Neural cell (in vitro differentiated cells): Measurements from ENCODE around the gene PEX12. TPM values are rescaled to one million over a fixed set of nuclear protein-coding genes. Genes with fewer than 3 reads are reported as not detected.
"Not testable (repeated sequence)": the region's sequence is repeated elsewhere in the genome, so short reads cannot be mapped to it uniquely, and the experiment has no call there.

ENCODE experiments used
- H2AFZ ChIP-seq: fragments of 200-600, 300-800 bp; sonication (generic), shearing (Covaris generic); 2 replicates; pipeline ENCODE4 v1.6.0; 2014; ENCODE audit warnings: low read depth, mild to moderate bottlenecking, antibody characterized with exemption, low read length, moderate library complexity
- H3F3A ChIP-seq: fragments of 200-600 bp; shearing (Covaris generic); 2 replicates; pipeline ENCODE4 v1.6.1; 2016; ENCODE audit warnings: mild to moderate bottlenecking, moderate library complexity, mixed read lengths, antibody characterized with exemption, low read length; ENCODE audit not compliant: insufficient read depth, poor library complexity, severe bottlenecking
- H3K27ac ChIP-seq: fragments of 200-600, 300-800 bp; sonication (generic), shearing (Covaris generic); 2 replicates; pipeline ENCODE4 v1.5.1; 2014; ENCODE audit warnings: mild to moderate bottlenecking, low read length, moderate library complexity
- H3K27me3 ChIP-seq: fragments of 300-800, 200-600 bp; sonication (generic), shearing (Covaris generic); 2 replicates; pipeline ENCODE4 v1.6.0; 2014; ENCODE audit warnings: mild to moderate bottlenecking, low read depth, low read length, moderate library complexity; ENCODE audit not compliant: insufficient read depth
- H3K36me3 ChIP-seq: fragments of 300-800, 200-600 bp; sonication (generic), shearing (Covaris generic); 2 replicates; pipeline ENCODE4 v1.5.1; 2014; ENCODE audit warnings: mild to moderate bottlenecking, antibody characterized with exemption, low read length, moderate library complexity; ENCODE audit not compliant: insufficient read depth
- H3K4me2 ChIP-seq: fragments of 300-800, 200-600 bp; sonication (generic), shearing (Covaris generic); 2 replicates; pipeline ENCODE4 v1.6.0; 2014; ENCODE audit warnings: mild to moderate bottlenecking, low read length
- H3K4me3 ChIP-seq: fragments of 300-800, 200-600 bp; sonication (generic), shearing (Covaris generic); 2 replicates; pipeline ENCODE4 v1.5.1; 2014; ENCODE audit warnings: mild to moderate bottlenecking, low read length, moderate library complexity
- H3K79me2 ChIP-seq: fragments of 200-600 bp; shearing (Covaris generic); replicated peaks from 2 replicates; pipeline ENCODE4 v1.6.0; 2014; ENCODE audit warnings: mild to moderate bottlenecking, low read length, moderate library complexity; ENCODE audit not compliant: insufficient read depth
- H3K9ac ChIP-seq: fragments of 300-800, 200-600 bp; sonication (generic), shearing (Covaris generic); 2 replicates; pipeline ENCODE4 v1.6.1; 2016; ENCODE audit warnings: mild to moderate bottlenecking, low read length, mixed read lengths
- H3K9me2 ChIP-seq: fragments of 200-600 bp; shearing (Covaris generic); 2 replicates; pipeline ENCODE4 v1.6.1; 2016; ENCODE audit warnings: mild to moderate bottlenecking, low read length, mixed read lengths; ENCODE audit not compliant: insufficient read depth
- H3K9me3 ChIP-seq: fragments of 200-600, 300-800 bp; sonication (generic), shearing (Covaris generic); 2 replicates; pipeline ENCODE4 v1.6.1; 2016; ENCODE audit warnings: mild to moderate bottlenecking, mixed run types, low read length, moderate library complexity, mixed read lengths
- H4K20me1 ChIP-seq: fragments of 200-600 bp; shearing (Covaris generic); 2 replicates; pipeline ENCODE4 v1.6.1; 2016; ENCODE audit warnings: mild to moderate bottlenecking, mixed run types; ENCODE audit not compliant: insufficient read depth
- EP300 ChIP-seq: fragments of 450-650 bp; conservative IDR thresholded peaks from 2 replicates; pipeline ENCODE4 v1.6.1; 2014; ENCODE audit warnings: antibody characterized with exemption, mild to moderate bottlenecking, moderate library complexity; ENCODE audit not compliant: poor library complexity, severe bottlenecking
- EZH2 ChIP-seq: fragments of 200-600, 300-800 bp; shearing (Covaris generic), sonication (generic); IDR thresholded peaks from 2 replicates; pipeline ENCODE4 v1.6.1; 2014; ENCODE audit warnings: antibody characterized with exemption, low read length, borderline replicate concordance, mild to moderate bottlenecking; ENCODE audit not compliant: insufficient read depth, poor library complexity, severe bottlenecking
- MXI1 ChIP-seq: fragments of 450-650 bp; conservative IDR thresholded peaks from 2 replicates; pipeline ENCODE4 v1.6.1; 2014; ENCODE audit warnings: antibody characterized with exemption, mild to moderate bottlenecking; ENCODE audit not compliant: poor library complexity, severe bottlenecking
- POLR2AphosphoS5 ChIP-seq: IDR thresholded peaks from 2 replicates; pipeline ENCODE4 v1.6.1; 2012
- RAD21 ChIP-seq: fragments of 450-650 bp; conservative IDR thresholded peaks from 2 replicates; pipeline ENCODE4 v1.6.1; 2014; ENCODE audit warnings: antibody characterized with exemption, mild to moderate bottlenecking, moderate library complexity
- SMC3 ChIP-seq: fragments of 450-650 bp; conservative IDR thresholded peaks from 2 replicates; pipeline ENCODE4 v1.6.1; 2014; ENCODE audit warnings: antibody characterized with exemption, mild to moderate bottlenecking, moderate library complexity; ENCODE audit not compliant: poor library complexity
- TAF1 ChIP-seq: IDR thresholded peaks from 2 replicates; pipeline ENCODE4 v1.6.1; 2012; ENCODE audit warnings: low read depth
- polyA plus RNA-seq: library from polyadenylated mRNA; depleted of rRNA; stranded (reverse); fragments of >200 nt; gene quantifications from 2 replicates; pipeline ENCODE4 v1.2.3, GENCODE V29; 2014
- TF ChIP-seq, protein P1 (sequence below): fragments of 450-650 bp; IDR thresholded peaks from 2 replicates; pipeline ENCODE4 v1.5.1; 2014; ENCODE audit warnings: antibody characterized with exemption, mild to moderate bottlenecking, moderate library complexity; ENCODE audit not compliant: poor library complexity, severe bottlenecking
- TF ChIP-seq, protein P2 (sequence below): IDR thresholded peaks from 2 replicates; pipeline ENCODE4 v1.6.1; 2012; ENCODE audit warnings: borderline replicate concordance

Gene PEX12
- polyA plus RNA-seq, 1 donor from 2014 or later: 3.8 TPM

DNA sequence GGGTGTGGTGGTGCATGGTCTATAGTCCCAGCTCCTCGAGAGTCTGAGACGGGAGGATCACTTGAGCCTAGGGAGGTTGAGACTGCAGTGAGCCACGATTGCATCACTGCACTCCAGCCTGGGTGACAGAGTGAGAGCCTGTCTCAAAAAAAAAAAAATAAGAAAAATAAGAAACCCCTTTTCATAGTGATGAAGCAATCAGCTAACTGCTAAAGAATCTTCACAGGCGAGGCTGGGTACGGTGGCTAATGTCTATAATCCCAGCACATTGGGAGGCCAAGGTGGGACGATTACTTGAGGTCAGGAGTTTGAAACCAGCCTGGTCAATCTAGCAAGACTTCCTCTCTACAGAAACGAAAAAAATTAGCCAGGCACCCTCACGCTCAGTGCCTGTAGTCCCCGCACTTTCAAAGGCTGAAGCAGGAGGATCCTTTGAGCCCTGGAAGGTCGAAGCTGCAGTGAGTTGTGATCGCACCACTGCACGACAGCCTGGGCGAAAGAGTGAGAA is 41.7 kb downstream of the PEX12 start:
- TF ChIP-seq MXI1 (no peak), POLR2AphosphoS5 (no peak), EZH2 (no peak), TAF1 (no peak), EP300 (no peak), SMC3 (no peak), RAD21 (no peak)
- TF ChIP-seq, protein P1, sequence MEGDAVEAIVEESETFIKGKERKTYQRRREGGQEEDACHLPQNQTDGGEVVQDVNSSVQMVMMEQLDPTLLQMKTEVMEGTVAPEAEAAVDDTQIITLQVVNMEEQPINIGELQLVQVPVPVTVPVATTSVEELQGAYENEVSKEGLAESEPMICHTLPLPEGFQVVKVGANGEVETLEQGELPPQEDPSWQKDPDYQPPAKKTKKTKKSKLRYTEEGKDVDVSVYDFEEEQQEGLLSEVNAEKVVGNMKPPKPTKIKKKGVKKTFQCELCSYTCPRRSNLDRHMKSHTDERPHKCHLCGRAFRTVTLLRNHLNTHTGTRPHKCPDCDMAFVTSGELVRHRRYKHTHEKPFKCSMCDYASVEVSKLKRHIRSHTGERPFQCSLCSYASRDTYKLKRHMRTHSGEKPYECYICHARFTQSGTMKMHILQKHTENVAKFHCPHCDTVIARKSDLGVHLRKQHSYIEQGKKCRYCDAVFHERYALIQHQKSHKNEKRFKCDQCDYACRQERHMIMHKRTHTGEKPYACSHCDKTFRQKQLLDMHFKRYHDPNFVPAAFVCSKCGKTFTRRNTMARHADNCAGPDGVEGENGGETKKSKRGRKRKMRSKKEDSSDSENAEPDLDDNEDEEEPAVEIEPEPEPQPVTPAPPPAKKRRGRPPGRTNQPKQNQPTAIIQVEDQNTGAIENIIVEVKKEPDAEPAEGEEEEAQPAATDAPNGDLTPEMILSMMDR: no peak
- TF ChIP-seq, protein P2, sequence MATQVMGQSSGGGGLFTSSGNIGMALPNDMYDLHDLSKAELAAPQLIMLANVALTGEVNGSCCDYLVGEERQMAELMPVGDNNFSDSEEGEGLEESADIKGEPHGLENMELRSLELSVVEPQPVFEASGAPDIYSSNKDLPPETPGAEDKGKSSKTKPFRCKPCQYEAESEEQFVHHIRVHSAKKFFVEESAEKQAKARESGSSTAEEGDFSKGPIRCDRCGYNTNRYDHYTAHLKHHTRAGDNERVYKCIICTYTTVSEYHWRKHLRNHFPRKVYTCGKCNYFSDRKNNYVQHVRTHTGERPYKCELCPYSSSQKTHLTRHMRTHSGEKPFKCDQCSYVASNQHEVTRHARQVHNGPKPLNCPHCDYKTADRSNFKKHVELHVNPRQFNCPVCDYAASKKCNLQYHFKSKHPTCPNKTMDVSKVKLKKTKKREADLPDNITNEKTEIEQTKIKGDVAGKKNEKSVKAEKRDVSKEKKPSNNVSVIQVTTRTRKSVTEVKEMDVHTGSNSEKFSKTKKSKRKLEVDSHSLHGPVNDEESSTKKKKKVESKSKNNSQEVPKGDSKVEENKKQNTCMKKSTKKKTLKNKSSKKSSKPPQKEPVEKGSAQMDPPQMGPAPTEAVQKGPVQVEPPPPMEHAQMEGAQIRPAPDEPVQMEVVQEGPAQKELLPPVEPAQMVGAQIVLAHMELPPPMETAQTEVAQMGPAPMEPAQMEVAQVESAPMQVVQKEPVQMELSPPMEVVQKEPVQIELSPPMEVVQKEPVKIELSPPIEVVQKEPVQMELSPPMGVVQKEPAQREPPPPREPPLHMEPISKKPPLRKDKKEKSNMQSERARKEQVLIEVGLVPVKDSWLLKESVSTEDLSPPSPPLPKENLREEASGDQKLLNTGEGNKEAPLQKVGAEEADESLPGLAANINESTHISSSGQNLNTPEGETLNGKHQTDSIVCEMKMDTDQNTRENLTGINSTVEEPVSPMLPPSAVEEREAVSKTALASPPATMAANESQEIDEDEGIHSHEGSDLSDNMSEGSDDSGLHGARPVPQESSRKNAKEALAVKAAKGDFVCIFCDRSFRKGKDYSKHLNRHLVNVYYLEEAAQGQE: no peak
- Histone ChIP-seq H3K4me3 (no peak overlapping the region), H3F3A (no peaks in the 10 kb centered on the region), H3K4me2 (no peak overlapping the region), H3K27ac (no peak overlapping the region), H3K36me3 (no peaks in the 10 kb centered on the region), H3K27me3 (peaks cover 5% of the 10 kb centered on the region), H4K20me1 (no peaks in the 10 kb centered on the region), H3K9me3 (no peaks in the 10 kb centered on the region), H2AFZ (no peak overlapping the region), H3K79me2 (no peaks in the 10 kb centered on the region), H3K9ac (no peak overlapping the region), H3K9me2 (no peaks in the 10 kb centered on the region)

DNA sequence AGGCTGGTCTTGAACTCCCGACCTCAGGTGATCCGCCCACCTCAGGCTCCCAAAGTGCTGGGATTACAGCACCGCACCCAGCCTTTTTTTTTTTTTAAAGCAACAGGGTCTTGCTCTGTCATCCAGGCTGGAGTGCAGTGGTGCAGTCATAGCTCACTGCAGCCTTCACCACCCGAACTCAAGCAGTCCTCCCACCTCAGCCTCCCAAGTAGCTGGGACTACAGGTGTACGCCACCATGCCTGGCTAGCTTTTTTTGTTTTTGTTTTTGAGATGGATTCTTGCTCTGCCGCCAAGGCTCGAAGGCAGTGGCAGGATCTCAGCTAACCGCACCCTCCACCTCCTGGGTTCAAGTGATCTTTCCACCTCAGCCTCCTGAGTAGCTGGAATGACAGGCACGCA is 43.0 kb downstream of the PEX12 start:
- H3K9me2 ChIP-seq, H3K9me3 ChIP-seq, H3K36me3 ChIP-seq, H4K20me1 ChIP-seq, H3K27ac ChIP-seq, H3K4me2 ChIP-seq, H3K79me2 ChIP-seq, H3K27me3 ChIP-seq, H2AFZ ChIP-seq, H3K9ac ChIP-seq, H3K4me3 ChIP-seq, H3F3A ChIP-seq: not testable (repeated sequence)

DNA sequence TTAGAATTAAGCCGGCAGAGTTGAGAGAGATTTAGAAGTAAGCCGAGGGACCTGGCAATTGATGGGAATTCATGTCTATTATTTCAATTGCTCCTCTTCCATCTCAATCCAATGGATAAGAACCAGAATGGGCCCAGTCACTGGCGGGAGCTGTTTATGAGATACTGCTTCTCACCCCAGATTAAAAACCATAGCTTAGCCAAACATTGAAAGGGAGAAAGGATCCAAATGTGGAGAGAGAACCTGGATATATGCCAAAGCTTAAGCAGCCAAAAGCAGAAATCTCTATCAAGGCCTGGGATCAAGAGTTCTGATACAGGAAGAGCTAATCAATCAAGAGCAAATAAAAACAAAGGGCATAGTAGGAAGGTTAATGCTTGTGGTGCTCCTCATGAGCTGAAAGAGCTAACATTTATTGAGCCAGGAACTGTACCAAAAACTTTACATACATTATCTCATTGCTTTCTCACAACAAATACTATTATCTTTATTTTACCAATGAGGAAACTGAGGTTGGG is 43.7 kb downstream of the PEX12 start:
- Histone ChIP-seq H3K36me3 (no peaks in the 10 kb centered on the region), H3K4me3 (no peak overlapping the region), H3K79me2 (no peaks in the 10 kb centered on the region), H3K27me3 (peaks cover 2% of the 10 kb centered on the region), H3K9ac (no peak overlapping the region), H2AFZ (no peak overlapping the region), H4K20me1 (no peaks in the 10 kb centered on the region), H3K9me2 (no peaks in the 10 kb centered on the region), H3K4me2 (no peak overlapping the region), H3F3A (no peaks in the 10 kb centered on the region), H3K9me3 (no peaks in the 10 kb centered on the region), H3K27ac (no peak overlapping the region)
- TF ChIP-seq, protein P1: no peak
